ENCODE results near the gene GCC1. TPM values are rescaled to one million over a fixed set of nuclear protein-coding genes. Genes with fewer than 3 reads are reported as not detected.

GCC1 gene
- total RNA-seq, 1 donor from 2014 or later, result 6.8 TPM

- peak; percentile 35 for TF ChIP-seq CTCF (IDR thresholded peaks at IDR 0.05; ENCODE audit: borderline replicate concordance)
- H3K4me3 ChIP-seq, result no peak overlapping the region
- H3K27me3 ChIP-seq (ENCODE audit: low read depth), result no peaks in the 10 kb centered on the region
- H3K36me3 ChIP-seq, result peaks cover 25% of the 10 kb centered on the region
- DNase-seq, result peak; percentile 82
- no peaks in the 10 kb centered on the region for H3K9me3 ChIP-seq (replicated peaks)
- H3K27ac ChIP-seq (replicated peaks), result peak overlapping the region; percentile 38
- intact Hi-C loops (cut with micrococcal nuclease), result no loop called here
- peaks cover 74% of the 10 kb centered on the region for H3K4me1 ChIP-seq
Measured at GRCh38 chr7:127582361-127582760, 3.0 kb downstream of the GCC1 start.

- TF ChIP-seq CTCF (IDR thresholded peaks at IDR 0.05; ENCODE audit: borderline replicate concordance), result no peak
- Histone ChIP-seq H3K36me3 (peaks cover 25% of the 10 kb centered on the region), H3K4me1 (peaks cover 71% of the 10 kb centered on the region), H3K27me3 (ENCODE audit: low read depth) (no peaks in the 10 kb centered on the region), H3K9me3 (replicated peaks) (no peaks in the 10 kb centered on the region), H3K4me3 (no peak overlapping the region), H3K27ac (replicated peaks) (peak overlapping the region; percentile 38)
- intact Hi-C loops (cut with micrococcal nuclease), result no loop called here
- no peak for DNase-seq
Measured at GRCh38 chr7:127581716-127582115, 3.7 kb downstream of the GCC1 start.

- intact Hi-C loops (cut with micrococcal nuclease), result no loop called here
- no peak for TF ChIP-seq CTCF (IDR thresholded peaks at IDR 0.05; ENCODE audit: borderline replicate concordance)
- H3K4me3 ChIP-seq, result no peak overlapping the region
- H3K27me3 ChIP-seq (ENCODE audit: low read depth), result no peaks in the 10 kb centered on the region
- H3K9me3 ChIP-seq (replicated peaks), result no peaks in the 10 kb centered on the region
- H3K4me1 ChIP-seq, result peaks cover 64% of the 10 kb centered on the region
- H3K27ac ChIP-seq (replicated peaks), result no peak overlapping the region
- peaks cover 25% of the 10 kb centered on the region for H3K36me3 ChIP-seq
- no peak for DNase-seq
Measured at GRCh38 chr7:127580612-127581011, 4.8 kb downstream of the GCC1 start.

GRCh38 chr7:127578711-127579275, 6.6 kb downstream of the GCC1 start:
- H3K4me1 ChIP-seq, result peaks cover 47% of the 10 kb centered on the region
- TF ChIP-seq CTCF (IDR thresholded peaks at IDR 0.05; ENCODE audit: borderline replicate concordance), result no peak
- no peak for DNase-seq
- no peak overlapping the region for H3K27ac ChIP-seq (replicated peaks)
- H3K9me3 ChIP-seq (replicated peaks), result no peaks in the 10 kb centered on the region
- peaks cover 25% of the 10 kb centered on the region for H3K36me3 ChIP-seq
- H3K27me3 ChIP-seq (ENCODE audit: low read depth), result no peaks in the 10 kb centered on the region
- intact Hi-C loops (cut with micrococcal nuclease), result no loop called here
- H3K4me3 ChIP-seq, result no peak overlapping the region

- intact Hi-C loops (cut with micrococcal nuclease), result no loop called here
- Histone ChIP-seq H3K4me1 (peaks cover 41% of the 10 kb centered on the region), H3K4me3 (no peak overlapping the region), H3K27ac (replicated peaks) (no peak overlapping the region), H3K36me3 (peaks cover 25% of the 10 kb centered on the region), H3K9me3 (replicated peaks) (no peaks in the 10 kb centered on the region), H3K27me3 (ENCODE audit: low read depth) (no peaks in the 10 kb centered on the region)
- no peak for TF ChIP-seq CTCF (IDR thresholded peaks at IDR 0.05; ENCODE audit: borderline replicate concordance)
- DNase-seq, result no peak
Measured at GRCh38 chr7:127578036-127578684, 7.2 kb downstream of the GCC1 start.
